PC-3 (cell line): Measurements from ENCODE around the gene AKR1C2.
"Not testable (repeated sequence)": the region's sequence is repeated elsewhere in the genome, so short reads cannot be mapped to it uniquely, and the experiment has no call there.

Source experiments
- EZH2 ChIP-seq: fragments of 300-600 bp; sonication (generic); IDR thresholded peaks from one replicate; pipeline ENCODE4 v1.6.1; 2017; ENCODE audit warnings: antibody characterized with exemption, mild to moderate bottlenecking, low read length; ENCODE audit not compliant: unreplicated experiment
- TF ChIP-seq, protein P1 (sequence below): fragments of 300-600 bp; sonication (generic); conservative IDR thresholded peaks from 2 replicates; pipeline ENCODE4 v1.5.1; 2017; ENCODE audit warnings: antibody characterized with exemption, low read depth, mild to moderate bottlenecking, low read length

DNA sequence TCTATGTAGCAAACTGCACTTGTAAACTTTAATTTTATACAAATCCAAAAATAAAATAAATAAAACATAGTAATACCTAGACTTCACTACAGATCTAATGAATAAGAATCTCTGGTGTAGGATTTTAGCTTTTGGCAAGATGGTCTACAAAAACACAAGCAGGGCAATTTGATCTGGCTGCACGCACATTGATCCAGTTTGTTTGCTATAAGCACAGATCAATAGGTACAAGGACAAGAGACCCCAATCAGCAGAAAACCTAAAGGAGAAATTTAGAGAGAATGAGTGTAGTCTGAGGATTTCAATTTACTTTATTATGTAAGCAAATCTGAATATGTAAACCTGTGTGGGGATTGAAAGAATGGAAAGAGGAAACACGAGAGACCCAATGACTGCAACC is 7.7 kb upstream of the AKR1C2 start:
- TF ChIP-seq EZH2: not testable (repeated sequence)
- TF ChIP-seq, protein P1, sequence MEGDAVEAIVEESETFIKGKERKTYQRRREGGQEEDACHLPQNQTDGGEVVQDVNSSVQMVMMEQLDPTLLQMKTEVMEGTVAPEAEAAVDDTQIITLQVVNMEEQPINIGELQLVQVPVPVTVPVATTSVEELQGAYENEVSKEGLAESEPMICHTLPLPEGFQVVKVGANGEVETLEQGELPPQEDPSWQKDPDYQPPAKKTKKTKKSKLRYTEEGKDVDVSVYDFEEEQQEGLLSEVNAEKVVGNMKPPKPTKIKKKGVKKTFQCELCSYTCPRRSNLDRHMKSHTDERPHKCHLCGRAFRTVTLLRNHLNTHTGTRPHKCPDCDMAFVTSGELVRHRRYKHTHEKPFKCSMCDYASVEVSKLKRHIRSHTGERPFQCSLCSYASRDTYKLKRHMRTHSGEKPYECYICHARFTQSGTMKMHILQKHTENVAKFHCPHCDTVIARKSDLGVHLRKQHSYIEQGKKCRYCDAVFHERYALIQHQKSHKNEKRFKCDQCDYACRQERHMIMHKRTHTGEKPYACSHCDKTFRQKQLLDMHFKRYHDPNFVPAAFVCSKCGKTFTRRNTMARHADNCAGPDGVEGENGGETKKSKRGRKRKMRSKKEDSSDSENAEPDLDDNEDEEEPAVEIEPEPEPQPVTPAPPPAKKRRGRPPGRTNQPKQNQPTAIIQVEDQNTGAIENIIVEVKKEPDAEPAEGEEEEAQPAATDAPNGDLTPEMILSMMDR: not testable (repeated sequence)
